Endodermal cell (in vitro differentiated cells): Measurements from ENCODE around the gene SPTA1. TPM values are rescaled to one million over a fixed set of nuclear protein-coding genes. Genes with fewer than 3 reads are reported as not detected.

Experiments
- DNase-seq: peaks from one replicate; pipeline ENCODE4 v3.0.0-alpha.2; 2017
- H3K27ac ChIP-seq: 2 replicates; pipeline ENCODE4 v1.5.1; 2013; ENCODE audit warnings: mild to moderate bottlenecking, low read depth, low read length, moderate library complexity
- H3K27me3 ChIP-seq: 2 replicates; pipeline ENCODE4 v1.6.1; 2013; ENCODE audit warnings: mild to moderate bottlenecking, low read length, moderate library complexity; ENCODE audit not compliant: insufficient read depth, control insufficient read depth, poor library complexity, severe bottlenecking
- H3K36me3 ChIP-seq: 2 replicates; pipeline ENCODE4 v1.7.0; 2013; ENCODE audit warnings: mild to moderate bottlenecking, low read length, moderate library complexity; ENCODE audit not compliant: control insufficient read depth, insufficient read depth
- H3K4me1 ChIP-seq: one replicate; pipeline ENCODE4 v1.7.0; 2013; ENCODE audit warnings: low read length; ENCODE audit not compliant: control insufficient read depth, insufficient read depth
- H3K4me3 ChIP-seq: 2 replicates; pipeline ENCODE4 v1.5.1; 2013; ENCODE audit warnings: mild to moderate bottlenecking, low read length, moderate library complexity
- H3K9ac ChIP-seq: 2 replicates; pipeline ENCODE4 v1.6.1; 2013; ENCODE audit warnings: mild to moderate bottlenecking, low read length, moderate library complexity; ENCODE audit not compliant: poor library complexity, severe bottlenecking; ENCODE audit errors: extremely low read depth
- H3K9me3 ChIP-seq: 2 replicates; pipeline ENCODE4 v1.6.1; 2013; ENCODE audit warnings: mild to moderate bottlenecking, low read length, moderate library complexity; ENCODE audit not compliant: control insufficient read depth
- H3K27ac Mint-ChIP-seq: 2 replicates; pipeline ENCODE4 v1.8.0; 2020; ENCODE audit warnings: mixed read lengths
- H3K27me3 Mint-ChIP-seq: 2 replicates; pipeline ENCODE4 v1.8.0; 2021; ENCODE audit warnings: mild to moderate bottlenecking, mixed read lengths; ENCODE audit not compliant: insufficient read depth
- H3K36me3 Mint-ChIP-seq: 2 replicates; pipeline ENCODE4 v1.8.0; 2020; ENCODE audit warnings: low read depth, mixed read lengths
- H3K4me1 Mint-ChIP-seq: 2 replicates; pipeline ENCODE4 v1.8.0; 2020; ENCODE audit warnings: mixed read lengths
- H3K4me3 Mint-ChIP-seq: 2 replicates; pipeline ENCODE4 v1.8.0; 2020; ENCODE audit warnings: mild to moderate bottlenecking, moderate library complexity, mixed read lengths
- H3K9me3 Mint-ChIP-seq: 2 replicates; pipeline ENCODE4 v1.8.0; 2020; ENCODE audit warnings: mild to moderate bottlenecking, mixed read lengths
- WGBS, 2 experiments: methylation state at CpG; one replicate each; pipeline versions ENCODE4 v1.1.5 to v1.1.7; 2013; ENCODE audit warnings: missing lambda C conversion rate in 2 of 2, mixed read lengths in 1 of 2; ENCODE audit not compliant: insufficient coverage in 1 of 2, insufficient read length in 1 of 2; 5-methylcytosine and 5-hydroxymethylcytosine counted together
- total RNA-seq, 2 donors: library from RNA; stranded (reverse); fragmentation: NEBNext Ultra II Directional in 1 of 2; extraction: Animal tissue kit (Norgen Biotek cat#: 25700) in 1 of 2; gene quantifications; 2 replicates in 1 of 2; 3 replicates in 1 of 2; pipeline ENCODE4 v1.2.1, GENCODE V29; 2021
- TF ChIP-seq, protein P1 (sequence below): fragments of 200-600 bp; sonication (generic); conservative IDR thresholded peaks from 2 replicates; pipeline ENCODE4 v1.5.0; 2021; ENCODE audit warnings: antibody characterized with exemption, mild to moderate bottlenecking

SPTA1 gene
- total RNA-seq, 2 donors from 2014 or later = not detected

DNA sequence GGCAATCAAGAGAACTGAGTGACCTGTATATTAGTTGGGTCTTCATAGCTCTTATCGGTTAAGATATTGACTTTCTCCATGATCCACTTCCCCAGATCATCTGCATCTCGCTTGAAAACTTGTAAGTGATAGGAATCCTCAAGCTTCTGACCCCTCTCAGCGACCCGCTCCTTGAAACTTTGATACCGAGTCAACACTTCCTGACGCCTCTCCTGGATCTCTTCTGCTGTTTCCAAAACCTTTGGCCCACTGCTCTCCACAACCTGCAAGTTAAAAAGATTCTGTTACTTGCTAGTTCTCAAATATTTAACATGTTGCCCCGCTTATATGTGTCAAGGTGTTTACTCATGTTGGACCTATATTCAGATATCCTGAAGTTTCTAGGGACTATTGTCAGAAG lies 1.4 kb downstream of the SPTA1 start:
- no peaks in the 10 kb centered on the region for H3K36me3 Mint-ChIP-seq
- no peak overlapping the region for H3K4me3 Mint-ChIP-seq
- Histone ChIP-seq H3K4me1 (no peaks in the 10 kb centered on the region), H3K4me3 (no peak overlapping the region), H3K9ac (no peak overlapping the region), H3K36me3 (no peaks in the 10 kb centered on the region), H3K27me3 (no peaks in the 10 kb centered on the region), H3K27ac (no peak overlapping the region), H3K9me3 (no peaks in the 10 kb centered on the region)
- DNase-seq = no peak
- no peaks in the 10 kb centered on the region for H3K4me1 Mint-ChIP-seq
- peaks cover 2% of the 10 kb centered on the region for H3K9me3 Mint-ChIP-seq
- TF ChIP-seq, protein P1, sequence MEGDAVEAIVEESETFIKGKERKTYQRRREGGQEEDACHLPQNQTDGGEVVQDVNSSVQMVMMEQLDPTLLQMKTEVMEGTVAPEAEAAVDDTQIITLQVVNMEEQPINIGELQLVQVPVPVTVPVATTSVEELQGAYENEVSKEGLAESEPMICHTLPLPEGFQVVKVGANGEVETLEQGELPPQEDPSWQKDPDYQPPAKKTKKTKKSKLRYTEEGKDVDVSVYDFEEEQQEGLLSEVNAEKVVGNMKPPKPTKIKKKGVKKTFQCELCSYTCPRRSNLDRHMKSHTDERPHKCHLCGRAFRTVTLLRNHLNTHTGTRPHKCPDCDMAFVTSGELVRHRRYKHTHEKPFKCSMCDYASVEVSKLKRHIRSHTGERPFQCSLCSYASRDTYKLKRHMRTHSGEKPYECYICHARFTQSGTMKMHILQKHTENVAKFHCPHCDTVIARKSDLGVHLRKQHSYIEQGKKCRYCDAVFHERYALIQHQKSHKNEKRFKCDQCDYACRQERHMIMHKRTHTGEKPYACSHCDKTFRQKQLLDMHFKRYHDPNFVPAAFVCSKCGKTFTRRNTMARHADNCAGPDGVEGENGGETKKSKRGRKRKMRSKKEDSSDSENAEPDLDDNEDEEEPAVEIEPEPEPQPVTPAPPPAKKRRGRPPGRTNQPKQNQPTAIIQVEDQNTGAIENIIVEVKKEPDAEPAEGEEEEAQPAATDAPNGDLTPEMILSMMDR = no peak
- no peak overlapping the region for H3K27ac Mint-ChIP-seq
- WGBS, 2 experiments = 71 to 76% methylated on average over 7 of the region's 7 CpGs
- peaks cover 2% of the 10 kb centered on the region for H3K27me3 Mint-ChIP-seq

DNA sequence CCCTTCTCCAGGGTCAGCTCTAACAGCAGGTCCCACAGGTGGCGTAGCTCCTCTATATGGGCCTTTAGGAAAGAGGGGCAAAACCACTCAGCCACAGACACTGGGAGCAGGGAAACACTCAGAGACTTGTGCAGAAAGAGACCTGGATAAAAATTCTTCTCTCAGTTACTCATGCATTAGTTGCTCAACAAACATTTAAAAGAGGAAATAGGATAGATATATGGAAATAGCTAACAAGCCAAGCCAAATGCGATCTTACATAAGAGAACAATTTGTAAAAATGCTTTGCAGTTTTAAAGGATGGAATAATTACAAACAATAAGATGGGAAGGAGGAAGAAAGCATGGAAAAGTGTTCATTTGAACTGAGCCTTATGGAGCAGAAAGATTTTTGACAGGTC lies 4.9 kb downstream of the SPTA1 start:
- no peaks in the 10 kb centered on the region for H3K4me1 Mint-ChIP-seq
- Histone ChIP-seq H3K36me3 (no peaks in the 10 kb centered on the region), H3K9ac (no peak overlapping the region), H3K4me1 (no peaks in the 10 kb centered on the region), H3K4me3 (no peak overlapping the region), H3K27me3 (no peaks in the 10 kb centered on the region), H3K27ac (no peak overlapping the region), H3K9me3 (no peaks in the 10 kb centered on the region)
- WGBS, 2 experiments = 93 to 100% methylated on average over 1 to 2 of the region's 2 CpGs
- no peaks in the 10 kb centered on the region for H3K9me3 Mint-ChIP-seq
- no peak for DNase-seq
- TF ChIP-seq, protein P1 = no peak
- H3K4me3 Mint-ChIP-seq = no peak overlapping the region
- H3K27me3 Mint-ChIP-seq = no peaks in the 10 kb centered on the region
- H3K27ac Mint-ChIP-seq = no peak overlapping the region
- no peaks in the 10 kb centered on the region for H3K36me3 Mint-ChIP-seq

DNA sequence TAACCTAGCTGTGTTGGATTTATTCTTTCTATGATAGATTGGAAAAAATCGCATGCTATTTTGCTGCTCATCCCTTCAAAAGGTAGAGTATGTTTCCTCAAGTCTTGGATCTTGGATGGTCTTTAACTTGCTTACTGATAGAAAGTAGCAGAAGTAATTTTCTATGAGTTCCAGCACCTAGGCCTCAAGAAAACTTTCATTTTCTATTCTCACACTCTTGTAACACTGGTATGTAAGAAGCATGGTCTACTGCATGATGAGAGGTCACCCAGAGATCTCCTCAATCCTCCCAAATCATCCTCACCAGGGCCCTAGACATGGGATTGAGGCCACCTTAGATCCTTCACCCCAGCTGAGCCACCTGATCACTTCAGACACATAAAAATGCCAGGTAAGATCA lies 7.2 kb downstream of the SPTA1 start:
- Mint-ChIP-seq H3K9me3 (no peaks in the 10 kb centered on the region), H3K27ac (no peak overlapping the region), H3K27me3 (no peaks in the 10 kb centered on the region), H3K4me1 (no peaks in the 10 kb centered on the region), H3K36me3 (no peaks in the 10 kb centered on the region), H3K4me3 (no peak overlapping the region)
- no peak overlapping the region for H3K9ac ChIP-seq
- no peak overlapping the region for H3K4me3 ChIP-seq
- H3K9me3 ChIP-seq = no peaks in the 10 kb centered on the region
- H3K4me1 ChIP-seq = no peaks in the 10 kb centered on the region
- H3K36me3 ChIP-seq = no peaks in the 10 kb centered on the region
- TF ChIP-seq, protein P1 = no peak
- no peaks in the 10 kb centered on the region for H3K27me3 ChIP-seq
- no peak overlapping the region for H3K27ac ChIP-seq
- WGBS, 2 experiments = 89 to 100% methylated on average over 1 of the region's 1 CpG
- DNase-seq = no peak
